RWPE1 (cell line): ENCODE data around the gene SUN1.
"Not testable (repeated sequence)": the region's sequence is repeated elsewhere in the genome, so short reads cannot be mapped to it uniquely, and the experiment has no call there.

Experiments used
- CTCF ChIA-PET: fragments of 350-600 bp; sonication (Branson Sonifier 250); formaldehyde crosslinking; extraction: SDS; loops from one replicate; lab custom pipeline; 2021; lab: Yijun Ruan, JAX
- POLR2A ChIA-PET: fragments of 400-600 bp; formaldehyde crosslinking; extraction: SDS; loops from one replicate; lab custom pipeline; 2020; ENCODE audit warnings: antibody characterized with exemption; ENCODE audit not compliant: low non-redundant PET; lab: Yijun Ruan, JAX
- DNase-seq: peaks from one replicate; pipeline ENCODE4 v3.0.0; 2012; ENCODE audit warnings: low spot score
- H3K27ac ChIP-seq: fragments of 450-650 bp; 2 replicates; pipeline ENCODE4 v1.5.1; 2017
- CTCF ChIP-seq: fragments of 450-650 bp; conservative IDR thresholded peaks from 2 replicates; pipeline ENCODE4 v1.5.1; 2017; ENCODE audit warnings: low read depth, mild to moderate bottlenecking

SUN1 gene

DNA sequence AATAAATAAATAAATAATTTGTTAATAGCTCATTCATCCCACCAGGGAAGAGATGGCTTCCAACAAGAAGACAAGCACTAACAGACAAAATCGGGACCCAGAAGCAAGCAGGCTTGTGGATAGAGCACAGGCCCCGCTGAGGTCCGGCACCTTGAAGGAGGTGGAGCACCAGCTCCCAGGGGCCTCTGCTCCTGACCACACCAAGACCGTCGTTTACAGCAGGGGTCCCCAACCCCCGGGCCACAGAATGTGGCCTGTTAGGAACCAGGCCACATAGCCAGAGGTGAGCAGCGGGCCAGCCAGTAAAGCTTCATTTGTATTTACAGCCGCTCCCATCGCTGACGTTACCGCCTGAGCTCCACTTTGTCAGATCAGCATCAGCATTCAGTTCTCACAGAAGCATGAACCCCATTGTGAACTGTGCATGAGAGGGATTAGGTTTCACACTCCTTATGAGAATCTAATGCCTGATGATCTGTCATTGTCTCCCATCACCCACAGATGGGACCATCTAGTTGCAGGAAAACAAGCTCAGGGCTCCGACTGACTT is 33.3 kb upstream of the SUN1 start:
- ChIA-PET CTCF (interaction anchor here (1.0 kb wide), 1 partner anchor 12 kb away, joined by 4 read pairs; no protein-coding TSS in a partner anchor), POLR2A (no interaction called here)
- no peak for TF ChIP-seq CTCF
- DNase-seq = no peak
- H3K27ac ChIP-seq = peak overlapping the region; percentile 23; the same call in 1 of the 2 replicates

DNA sequence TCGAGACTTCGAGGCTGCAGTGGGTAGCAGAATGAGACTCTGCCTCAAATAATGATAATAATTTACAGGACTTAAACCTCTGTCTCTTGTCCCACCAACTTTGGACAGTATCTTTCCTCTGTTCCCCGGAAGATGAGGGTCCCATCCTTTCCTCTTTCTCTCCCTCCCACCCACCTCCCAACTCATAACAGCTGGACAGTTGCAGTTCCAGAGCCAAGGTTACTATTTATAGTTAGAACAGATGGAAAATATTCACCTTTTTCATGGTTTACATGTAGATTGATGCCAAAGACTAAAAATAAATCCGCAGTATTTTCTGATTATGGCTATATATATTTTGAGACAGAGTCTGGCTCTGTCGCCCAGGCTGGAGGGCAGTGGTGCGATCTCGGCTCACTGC is 31.6 kb upstream of the SUN1 start:
- TF ChIP-seq CTCF = no peak
- DNase-seq = no peak
- ChIA-PET CTCF (no interaction called here), POLR2A (no interaction called here)
- H3K27ac ChIP-seq = peak overlapping the region; percentile 49

- DNase-seq, POLR2A ChIA-PET, CTCF ChIA-PET: not testable (repeated sequence)
- peak overlapping the region; percentile 49 for H3K27ac ChIP-seq
Observed at GRCh38 chr7:801351-801750, 30.9 kb upstream of the SUN1 start.

- DNase-seq = no peak
- peak overlapping the region; percentile 49 for H3K27ac ChIP-seq
- TF ChIP-seq CTCF = no peak
- ChIA-PET CTCF (no interaction called here), POLR2A (no interaction called here)
Observed at GRCh38 chr7:801940-802381, 30.3 kb upstream of the SUN1 start.

DNA sequence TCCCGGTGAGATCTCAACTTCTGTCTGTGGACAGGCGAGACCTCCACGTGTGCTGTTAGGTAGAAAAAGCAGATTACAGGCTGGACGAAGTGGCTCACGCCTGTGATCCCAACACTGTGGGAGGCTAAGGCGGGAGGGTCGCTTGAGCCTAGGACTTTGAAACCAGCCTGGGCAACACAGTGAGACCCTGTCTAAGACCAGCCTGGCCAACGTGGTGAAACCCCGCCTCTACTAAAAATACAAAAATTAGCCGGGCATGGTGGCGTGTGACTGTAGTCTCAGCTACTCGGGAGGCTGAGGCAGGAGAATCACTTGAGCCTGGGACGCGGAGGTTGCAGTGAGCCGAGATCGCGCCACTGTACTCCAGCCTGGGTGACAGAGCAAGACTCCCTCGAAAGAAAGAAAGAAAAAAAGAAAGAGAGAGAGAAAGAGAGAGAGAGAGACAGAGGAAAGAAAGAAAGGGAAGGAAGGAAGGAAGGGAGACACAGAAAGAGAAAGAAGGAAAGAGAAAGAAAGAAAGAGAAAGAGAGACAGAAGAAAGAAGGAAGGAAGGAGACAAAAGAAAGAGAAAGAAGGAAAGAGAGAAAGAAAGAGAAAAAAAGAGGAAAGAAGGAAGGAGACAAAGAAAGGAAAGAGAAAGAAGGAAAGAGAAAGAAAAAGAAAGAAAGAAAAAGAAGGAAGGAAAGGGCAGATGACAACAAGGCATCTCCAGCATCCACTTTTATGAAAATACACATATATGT is 29.6 kb upstream of the SUN1 start:
- DNase-seq = no peak
- ChIA-PET CTCF (no interaction called here), POLR2A (no interaction called here)
- no peak for TF ChIP-seq CTCF
- peak overlapping the region; percentile 49 for H3K27ac ChIP-seq

DNA sequence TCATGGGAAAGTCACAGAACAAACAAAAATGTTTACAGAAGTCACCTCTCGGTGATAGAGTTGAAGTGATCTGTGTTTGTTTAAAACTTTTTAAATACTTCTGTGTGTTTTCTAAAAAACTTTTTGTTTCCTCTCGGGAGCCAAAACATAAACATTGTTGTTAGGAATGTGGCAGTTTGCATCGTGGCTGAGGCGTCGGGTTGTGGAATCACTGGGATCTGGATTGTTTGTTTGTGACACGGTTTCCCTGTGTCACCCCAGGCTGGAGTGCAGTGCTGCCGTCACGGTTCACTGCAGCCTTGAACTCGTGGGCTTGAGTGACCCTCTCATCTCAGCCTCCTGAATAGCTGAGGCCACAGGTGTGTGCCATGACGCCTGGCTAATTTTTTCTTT is 29.0 kb upstream of the SUN1 start:
- POLR2A ChIA-PET = no interaction called here
- H3K27ac ChIP-seq = no peak overlapping the region
- TF ChIP-seq CTCF = no peak
- CTCF ChIA-PET = no interaction called here
- DNase-seq = no peak

DNA sequence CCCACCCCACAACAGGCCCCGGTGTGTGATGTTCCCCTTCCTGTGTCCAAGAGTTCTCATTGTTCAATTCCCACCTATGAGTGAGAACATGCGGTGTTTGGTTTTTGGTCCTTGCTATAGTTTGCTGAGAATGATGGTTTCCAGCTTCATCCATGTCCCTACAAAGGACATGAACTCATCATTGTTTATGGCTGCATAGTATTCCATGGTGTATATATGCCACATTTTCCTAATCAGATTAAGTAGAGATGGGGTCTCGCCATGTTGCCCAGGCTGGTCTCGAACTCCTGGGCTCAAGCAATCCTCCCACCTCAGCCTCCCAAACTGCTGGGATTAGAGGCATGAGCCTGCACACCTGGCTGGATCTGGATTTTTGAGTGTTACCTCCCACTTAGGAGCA is 28.5 kb upstream of the SUN1 start:
- POLR2A ChIA-PET, CTCF ChIA-PET, DNase-seq, H3K27ac ChIP-seq: not testable (repeated sequence)
